Measurements from ENCODE around the gene SPATA9. TPM values are rescaled to one million over a fixed set of nuclear protein-coding genes. Genes with fewer than 3 reads are reported as not detected.

SPATA9 gene
- total and polyA plus RNA-seq, 12 donors = 0.13 to 0.59 TPM; not detected in 10

DNA sequence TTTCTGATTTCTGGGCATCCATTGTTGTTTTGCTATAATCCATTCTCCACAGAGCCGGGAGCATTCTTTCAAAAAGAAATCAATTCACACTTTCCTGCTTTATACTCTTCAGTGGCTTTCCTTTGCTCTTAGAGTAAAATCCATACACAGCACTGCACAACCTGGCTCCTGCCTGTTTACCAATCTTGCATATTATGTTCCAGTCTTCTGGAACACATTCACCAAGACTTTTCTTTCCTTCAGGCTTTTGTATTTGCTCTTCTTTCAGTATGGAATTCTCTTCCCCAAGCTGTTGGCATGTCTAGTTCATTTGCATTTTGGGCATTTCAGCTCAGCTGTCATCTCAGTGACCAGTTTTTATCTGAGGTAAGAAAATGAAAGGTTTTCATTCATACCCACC is 29.9 kb downstream of the SPATA9 start:
- Histone ChIP-seq H3K9me3 (no peaks in the 10 kb centered on the region), H3K27ac (no peak overlapping the region), H3K36me3 (peaks cover 0 to 20% (median 0%) of the 10 kb centered on the region in 9 donors), H3K4me1 (peaks cover 0 to 2% (median 0%) of the 10 kb centered on the region in 9 donors), H3K27me3 (no peaks in the 10 kb centered on the region), H3K4me3 (no peak overlapping the region)
- DNase-seq (no peak), ATAC-seq (no peak)
- TF ChIP-seq, protein P1, sequence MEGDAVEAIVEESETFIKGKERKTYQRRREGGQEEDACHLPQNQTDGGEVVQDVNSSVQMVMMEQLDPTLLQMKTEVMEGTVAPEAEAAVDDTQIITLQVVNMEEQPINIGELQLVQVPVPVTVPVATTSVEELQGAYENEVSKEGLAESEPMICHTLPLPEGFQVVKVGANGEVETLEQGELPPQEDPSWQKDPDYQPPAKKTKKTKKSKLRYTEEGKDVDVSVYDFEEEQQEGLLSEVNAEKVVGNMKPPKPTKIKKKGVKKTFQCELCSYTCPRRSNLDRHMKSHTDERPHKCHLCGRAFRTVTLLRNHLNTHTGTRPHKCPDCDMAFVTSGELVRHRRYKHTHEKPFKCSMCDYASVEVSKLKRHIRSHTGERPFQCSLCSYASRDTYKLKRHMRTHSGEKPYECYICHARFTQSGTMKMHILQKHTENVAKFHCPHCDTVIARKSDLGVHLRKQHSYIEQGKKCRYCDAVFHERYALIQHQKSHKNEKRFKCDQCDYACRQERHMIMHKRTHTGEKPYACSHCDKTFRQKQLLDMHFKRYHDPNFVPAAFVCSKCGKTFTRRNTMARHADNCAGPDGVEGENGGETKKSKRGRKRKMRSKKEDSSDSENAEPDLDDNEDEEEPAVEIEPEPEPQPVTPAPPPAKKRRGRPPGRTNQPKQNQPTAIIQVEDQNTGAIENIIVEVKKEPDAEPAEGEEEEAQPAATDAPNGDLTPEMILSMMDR (IDR thresholded peaks at IDR 0.05) = no peak
- 92 to 94% methylated on average over 1 of the region's 1 CpG for WGBS, 2 donors
- intact Hi-C loops (cut with DNase I) = no loop called here

- Histone ChIP-seq H3K36me3 (peaks cover 0 to 20% (median 0%) of the 10 kb centered on the region in 9 donors), H3K4me1 (peaks cover 0 to 14% (median 9%) of the 10 kb centered on the region in 9 donors), H3K27ac (no peak overlapping the region), H3K9me3 (no peaks in the 10 kb centered on the region), H3K27me3 (no peaks in the 10 kb centered on the region), H3K4me3 (no peak overlapping the region)
- intact Hi-C loops (cut with DNase I) = loop anchor here in 8 of 10 donors (5.0 to 10.0 kb wide), 6 partner anchors 82 to 685 kb away; partner anchors contain the start of genes RHOBTB3 (in 3 of the 8) and ELL2 (in 1 of the 8)
- DNase-seq (no peak), ATAC-seq (no peak)
- TF ChIP-seq, protein P1 (IDR thresholded peaks at IDR 0.05) = no peak
Measured at GRCh38 chr5:95649842-95650620, 32.8 kb downstream of the SPATA9 start.

DNA sequence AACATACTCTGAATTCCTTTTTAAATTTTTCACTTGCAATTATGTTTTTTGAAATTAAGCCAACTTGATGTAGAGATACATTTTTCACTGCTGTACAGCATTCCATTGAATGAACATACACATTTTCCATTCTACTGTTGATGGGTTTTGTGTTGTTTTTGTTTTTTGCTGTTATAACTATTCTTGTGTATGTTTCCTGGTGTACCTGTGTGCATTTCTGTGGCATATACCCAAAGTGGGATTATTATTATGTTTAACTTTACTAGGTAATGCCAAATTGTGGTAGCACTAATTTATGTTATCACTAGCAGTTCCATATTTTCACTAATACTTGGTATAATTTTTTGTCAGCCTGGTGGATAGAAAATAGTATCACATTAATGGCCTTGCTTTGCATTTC is 33.5 kb downstream of the SPATA9 start:
- H3K27me3 ChIP-seq = no peaks in the 10 kb centered on the region
- no peak overlapping the region for H3K27ac ChIP-seq
- no peak for DNase-seq
- no peaks in the 10 kb centered on the region for H3K9me3 ChIP-seq
- intact Hi-C loops (cut with DNase I) = loop anchor here in 8 of 10 donors (5.0 to 10.0 kb wide), 6 partner anchors 83 to 686 kb away; partner anchors contain the start of genes RHOBTB3 (in 3 of the 8) and ELL2 (in 1 of the 8)
- H3K4me1 ChIP-seq = peaks cover 0 to 15% (median 9%) of the 10 kb centered on the region in 9 donors
- no peak for ATAC-seq
- peaks cover 0 to 20% (median 0%) of the 10 kb centered on the region in 9 donors for H3K36me3 ChIP-seq
- no peak overlapping the region for H3K4me3 ChIP-seq
- TF ChIP-seq, protein P1 (IDR thresholded peaks at IDR 0.05) = no peak

- 78 to 83% methylated on average over 12 of the region's 12 CpGs for WGBS, 2 donors
- TF ChIP-seq, protein P1 (IDR thresholded peaks at IDR 0.05) = no peak
- H3K27ac ChIP-seq = peak overlapping the region in 5 of 10 donors; percentile 90 to 94 (median 92)
- peak overlapping the region in 3 of 10 donors; percentile 44 to 64 (median 58) for H3K4me3 ChIP-seq
- ATAC-seq (no peak), DNase-seq (no peak)
- intact Hi-C loops (cut with DNase I) = loop anchor here in 8 of 10 donors (5.0 to 10.0 kb wide), 6 partner anchors 84 to 687 kb away; partner anchors contain the start of genes RHOBTB3 (in 3 of the 8) and ELL2 (in 1 of the 8)
- no peaks in the 10 kb centered on the region for H3K27me3 ChIP-seq
- H3K9me3 ChIP-seq = no peaks in the 10 kb centered on the region
- peaks cover 0 to 17% (median 9%) of the 10 kb centered on the region in 9 donors for H3K4me1 ChIP-seq
- peaks cover 0 to 10% (median 0%) of the 10 kb centered on the region in 9 donors for H3K36me3 ChIP-seq
Measured at GRCh38 chr5:95647886-95648860, 34.6 kb downstream of the SPATA9 start.
